MM.1S (cell line): Measurements from ENCODE around the gene METTL9.

ENCODE experiments used
- EZH2 ChIP-seq: fragments of 300-600 bp; sonication (generic); optimal IDR thresholded peaks from 2 replicates; pipeline ENCODE3; 2017; ENCODE audit warnings: low read depth, mild to moderate bottlenecking, antibody characterized with exemption, low read length, mixed read lengths
- TF ChIP-seq, protein P1 (sequence below): fragments of 300-600 bp; sonication (generic); IDR thresholded peaks from 2 replicates; pipeline ENCODE4 v1.5.1; 2016; ENCODE audit warnings: antibody characterized with exemption, low read length, mixed read lengths

DNA sequence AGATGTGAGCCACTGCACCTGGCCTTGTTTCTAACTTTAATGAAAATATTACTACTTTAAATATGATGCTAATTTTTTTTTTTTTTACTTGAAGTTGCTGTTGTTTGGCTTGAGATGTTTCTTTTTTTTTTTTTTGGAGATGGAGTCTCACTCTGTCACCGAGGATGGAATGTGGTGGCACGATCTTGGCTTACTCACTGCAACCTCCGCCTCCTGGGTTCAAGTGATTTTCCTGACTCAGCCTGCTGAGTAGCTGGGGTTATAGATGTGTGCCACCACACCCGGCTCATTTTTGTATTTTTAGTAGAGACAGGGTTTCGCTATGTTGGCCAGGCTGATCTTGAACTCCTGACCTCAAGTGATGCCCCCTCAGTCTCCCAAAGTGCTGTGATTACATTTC lies 29.4 kb downstream of the METTL9 start:
- TF ChIP-seq, protein P1, sequence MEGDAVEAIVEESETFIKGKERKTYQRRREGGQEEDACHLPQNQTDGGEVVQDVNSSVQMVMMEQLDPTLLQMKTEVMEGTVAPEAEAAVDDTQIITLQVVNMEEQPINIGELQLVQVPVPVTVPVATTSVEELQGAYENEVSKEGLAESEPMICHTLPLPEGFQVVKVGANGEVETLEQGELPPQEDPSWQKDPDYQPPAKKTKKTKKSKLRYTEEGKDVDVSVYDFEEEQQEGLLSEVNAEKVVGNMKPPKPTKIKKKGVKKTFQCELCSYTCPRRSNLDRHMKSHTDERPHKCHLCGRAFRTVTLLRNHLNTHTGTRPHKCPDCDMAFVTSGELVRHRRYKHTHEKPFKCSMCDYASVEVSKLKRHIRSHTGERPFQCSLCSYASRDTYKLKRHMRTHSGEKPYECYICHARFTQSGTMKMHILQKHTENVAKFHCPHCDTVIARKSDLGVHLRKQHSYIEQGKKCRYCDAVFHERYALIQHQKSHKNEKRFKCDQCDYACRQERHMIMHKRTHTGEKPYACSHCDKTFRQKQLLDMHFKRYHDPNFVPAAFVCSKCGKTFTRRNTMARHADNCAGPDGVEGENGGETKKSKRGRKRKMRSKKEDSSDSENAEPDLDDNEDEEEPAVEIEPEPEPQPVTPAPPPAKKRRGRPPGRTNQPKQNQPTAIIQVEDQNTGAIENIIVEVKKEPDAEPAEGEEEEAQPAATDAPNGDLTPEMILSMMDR, result no peak
- TF ChIP-seq EZH2, result no peak
